ENCODE measurements around the gene HDDC3.
A peak's percentile ranks its signal among the peaks of the same experiment; 100 is the strongest.

The HDDC3 gene

GRCh38 chr15:90953947-90954711 is 21.8 kb upstream of the HDDC3 start:
- no peak for DNase-seq

DNA sequence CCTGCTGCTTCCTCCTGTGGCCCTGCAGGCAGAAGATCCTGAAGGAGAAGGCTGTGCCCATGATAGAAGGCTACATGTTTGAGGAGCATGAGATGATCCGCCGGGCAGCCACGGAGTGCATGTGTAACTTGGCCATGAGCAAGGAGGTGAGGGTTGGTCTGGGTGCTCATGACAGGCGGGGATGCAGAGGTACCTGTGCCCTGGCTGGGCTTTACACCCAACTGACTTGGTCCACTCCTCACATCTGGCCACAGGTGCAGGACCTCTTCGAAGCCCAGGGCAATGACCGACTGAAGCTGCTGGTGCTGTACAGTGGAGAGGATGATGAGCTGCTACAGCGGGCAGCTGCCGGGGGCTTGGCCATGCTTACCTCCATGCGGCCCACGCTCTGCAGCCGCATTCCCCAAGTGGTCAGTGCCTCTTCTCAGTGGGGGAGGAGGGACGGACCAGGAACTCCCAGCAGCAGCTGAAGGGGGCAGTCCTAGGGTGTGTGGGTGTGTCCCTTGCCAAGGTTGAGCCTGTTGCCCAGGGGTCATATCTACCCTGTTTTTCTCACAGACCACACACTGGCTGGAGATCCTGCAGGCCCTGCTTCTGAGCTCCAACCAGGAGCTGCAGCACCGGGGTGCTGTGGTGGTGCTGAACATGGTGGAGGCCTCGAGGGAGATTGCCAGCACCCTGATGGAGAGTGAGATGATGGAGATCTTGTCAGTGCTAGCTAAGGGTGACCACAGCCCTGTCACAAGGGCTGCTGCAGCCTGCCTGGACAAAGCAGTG is 20.7 kb upstream of the HDDC3 start:
- no peak for DNase-seq

DNA sequence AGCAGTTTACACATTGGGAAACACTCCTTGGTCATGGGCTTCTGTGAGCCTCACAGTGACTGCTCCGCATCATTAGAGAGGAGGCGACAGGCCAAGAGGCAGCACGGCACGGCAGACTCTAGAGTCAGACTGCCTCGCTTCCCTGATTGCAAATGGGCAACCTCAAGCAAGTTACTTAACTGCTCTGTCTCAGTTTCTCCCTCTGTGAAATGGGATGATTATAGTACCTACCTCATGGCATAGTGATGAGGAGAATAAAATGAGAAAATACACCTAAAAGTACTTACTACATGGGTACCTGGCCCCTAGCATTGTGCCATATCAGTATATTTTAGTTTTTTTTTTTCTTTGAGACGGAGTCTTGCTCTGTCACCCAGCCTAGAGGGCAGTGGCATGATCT is 18.3 kb upstream of the HDDC3 start:
- no peak for DNase-seq

DNA sequence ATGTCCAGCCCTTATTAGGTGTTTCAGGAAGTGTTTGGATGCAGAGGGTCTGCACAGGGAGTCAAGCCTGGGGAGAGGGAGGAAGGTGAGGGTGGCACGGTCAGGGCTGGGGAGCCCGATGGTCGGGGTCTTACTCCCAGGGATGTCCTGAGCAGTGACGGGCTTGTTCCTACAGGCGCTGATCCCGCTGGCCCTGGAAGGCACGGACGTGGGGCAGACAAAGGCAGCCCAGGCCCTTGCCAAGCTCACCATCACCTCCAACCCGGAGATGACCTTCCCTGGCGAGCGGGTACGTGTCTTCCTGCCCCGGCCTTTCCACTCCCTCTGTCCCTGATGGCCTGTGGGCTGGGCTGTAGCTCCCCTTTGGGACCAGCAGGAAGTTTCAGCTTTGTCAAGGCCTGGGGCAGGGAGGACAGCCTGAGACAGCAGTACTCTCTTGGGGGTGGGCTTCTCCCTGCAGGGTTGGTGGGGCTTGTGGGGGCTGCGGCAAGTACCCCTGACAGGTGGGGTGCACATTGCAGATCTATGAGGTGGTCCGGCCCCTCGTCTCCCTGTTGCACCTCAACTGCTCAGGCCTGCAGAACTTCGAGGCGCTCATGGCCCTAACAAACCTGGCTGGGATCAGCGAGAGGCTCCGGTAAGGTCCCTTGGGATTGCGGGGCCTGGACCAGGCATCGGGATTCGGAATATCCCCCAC is 17.8 kb upstream of the HDDC3 start:
- no peak for DNase-seq

- no peak for DNase-seq
Observed at GRCh38 chr15:90948506-90948905, 16.2 kb upstream of the HDDC3 start.

GRCh38 chr15:90947577-90948357 is 15.4 kb upstream of the HDDC3 start:
- no peak for DNase-seq

DNA sequence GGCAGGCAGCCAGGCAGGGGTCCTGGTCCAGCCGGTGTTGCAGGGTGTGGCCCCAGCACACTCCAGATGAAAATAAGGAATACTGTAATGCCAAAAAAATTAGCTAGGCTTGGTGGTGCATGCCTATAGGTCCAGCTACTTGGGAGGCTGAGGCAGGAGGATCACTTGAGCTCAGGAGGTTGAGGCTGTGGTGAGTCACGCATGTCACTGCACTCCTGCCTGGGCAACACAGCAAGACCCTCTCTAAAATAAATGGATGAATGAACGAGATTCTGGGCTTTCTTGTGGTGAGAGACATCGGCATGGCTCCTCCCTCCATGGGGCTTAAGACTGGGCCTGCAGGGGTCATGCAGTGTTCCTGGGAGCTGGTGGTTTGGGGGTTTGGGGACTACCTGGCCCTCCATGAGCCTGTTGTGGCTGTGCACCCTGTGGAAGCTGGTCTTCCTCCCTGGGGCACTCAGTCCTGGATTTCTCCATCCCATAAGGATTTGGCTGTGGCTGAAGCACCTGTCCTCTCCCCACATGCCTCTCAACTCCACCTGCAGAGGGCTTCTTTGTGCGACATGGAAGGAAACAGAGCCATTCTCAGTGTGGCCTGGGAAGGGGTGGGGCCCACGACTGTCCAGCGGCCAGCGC is 14.7 kb upstream of the HDDC3 start:
- no peak for DNase-seq

DNA sequence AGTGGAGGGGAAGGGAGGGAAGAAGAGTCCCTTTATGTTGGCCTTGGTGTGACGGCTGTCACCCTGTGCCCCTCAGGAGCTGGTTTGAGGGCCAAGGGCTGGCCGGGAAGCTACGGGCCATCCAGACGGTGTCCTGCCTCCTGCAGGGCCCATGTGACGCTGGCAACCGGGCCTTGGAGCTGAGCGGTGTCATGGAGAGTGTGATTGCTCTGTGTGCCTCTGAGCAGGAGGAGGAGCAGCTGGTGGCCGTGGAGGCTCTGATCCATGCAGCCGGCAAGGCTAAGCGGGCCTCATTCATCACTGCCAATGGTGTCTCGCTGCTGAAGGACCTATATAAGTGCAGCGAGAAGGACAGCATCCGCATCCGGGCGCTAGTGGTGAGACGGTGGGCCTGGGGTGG is 14.2 kb upstream of the HDDC3 start:
- DNase-seq: no peak

DNA sequence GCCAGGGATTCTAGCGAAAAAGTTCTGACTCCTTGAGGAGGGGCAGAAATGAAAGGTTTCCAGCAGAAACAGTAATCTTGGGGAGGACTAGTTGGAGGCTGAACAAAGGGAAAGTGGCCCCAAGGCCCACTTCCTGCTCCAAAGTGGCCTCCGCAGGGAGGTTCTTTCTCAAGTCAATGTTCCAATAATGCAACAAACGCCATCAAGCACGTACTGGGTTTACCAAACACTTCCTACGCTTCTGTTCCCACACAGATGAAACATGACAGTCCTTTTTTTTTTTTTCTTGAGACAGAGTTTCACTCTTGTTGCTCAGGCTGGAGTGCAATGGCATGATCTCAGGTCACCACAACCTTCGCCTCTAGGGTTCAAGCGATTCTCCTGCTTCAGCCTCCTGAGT is 12.7 kb upstream of the HDDC3 start:
- no peak for DNase-seq

- DNase-seq: no peak
Observed at GRCh38 chr15:90942354-90943120, 10.2 kb upstream of the HDDC3 start.

DNA sequence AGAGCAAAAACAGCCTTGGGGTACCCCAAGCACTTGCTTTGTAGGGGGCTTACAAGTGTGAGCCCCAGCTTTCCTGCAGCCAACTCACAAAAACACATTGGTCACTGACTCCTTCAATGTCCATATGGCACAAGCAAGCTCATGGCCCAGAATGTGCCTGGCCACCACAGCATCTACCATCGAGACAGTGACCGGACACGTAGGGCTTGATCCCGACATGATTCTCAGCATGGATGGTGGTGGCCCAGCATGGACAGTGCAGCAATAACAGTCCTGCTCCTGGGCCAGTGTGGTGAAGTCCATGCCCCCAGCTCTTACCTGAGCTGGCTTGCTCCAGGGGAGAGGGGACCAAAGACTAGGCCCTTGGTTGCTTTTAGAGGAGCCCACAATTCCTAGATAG is 8.7 kb upstream of the HDDC3 start:
- no peak for DNase-seq

DNA sequence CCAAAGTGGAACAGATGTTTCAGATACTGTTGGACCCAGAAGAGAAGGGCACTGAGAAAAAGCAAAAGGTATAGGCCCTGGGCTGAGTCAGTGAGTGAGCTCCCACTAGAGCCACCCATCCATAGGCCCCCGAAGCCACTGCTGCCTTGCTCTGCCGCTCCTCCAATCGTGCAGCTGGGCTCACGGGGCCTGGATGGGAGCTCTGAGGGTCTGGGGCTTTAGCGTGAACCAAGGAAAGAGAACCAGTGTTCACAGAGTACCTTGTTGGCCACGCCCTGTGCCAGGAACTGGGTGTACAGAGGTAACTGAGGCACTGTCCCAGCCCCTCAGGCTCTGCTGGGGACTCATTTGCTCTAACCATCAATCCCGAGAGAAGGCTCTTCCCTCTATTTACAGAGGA is 7.4 kb upstream of the HDDC3 start:
- DNase-seq: no peak

DNA sequence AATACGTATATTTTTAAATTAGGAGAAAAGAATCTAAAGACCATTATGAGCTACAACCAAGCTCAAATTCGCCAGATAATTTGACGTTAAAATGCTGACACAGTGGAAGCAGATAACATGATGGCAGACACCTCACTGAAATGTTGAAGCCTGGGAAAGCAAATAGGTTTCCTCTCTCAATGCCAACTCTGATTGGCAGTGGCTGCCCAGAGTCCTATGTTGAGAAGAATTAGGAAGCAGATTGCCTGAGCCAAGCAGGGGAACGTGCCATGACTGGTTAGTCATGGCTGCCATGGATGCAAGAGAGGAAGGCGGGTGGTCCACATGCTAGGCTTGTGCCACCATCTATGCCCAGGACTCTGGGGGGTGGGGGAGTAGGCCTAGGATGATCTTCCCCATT is 5.9 kb upstream of the HDDC3 start:
- no peak for DNase-seq

DNA sequence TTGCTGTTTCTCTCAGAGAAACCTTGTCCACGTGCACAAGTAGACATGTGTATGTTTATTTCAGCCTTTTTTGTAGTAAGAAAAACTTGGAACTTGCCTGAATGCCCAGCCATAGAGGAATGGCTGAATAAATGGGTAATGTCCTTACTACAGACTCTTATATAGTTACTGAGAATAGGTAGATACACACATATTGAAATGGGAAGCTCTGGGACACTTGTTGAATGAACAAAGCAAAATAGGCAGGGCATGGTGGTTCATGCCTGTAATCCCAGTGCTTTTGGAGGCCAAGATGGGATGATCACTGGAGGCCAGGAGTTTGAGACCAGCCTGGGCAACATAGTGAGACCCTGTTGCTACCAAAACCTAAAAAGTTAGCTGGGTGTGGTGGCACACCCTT is 4.5 kb upstream of the HDDC3 start:
- DNase-seq: no peak

- peak; percentile 72 for DNase-seq
Observed at GRCh38 chr15:90934949-90935751, 2.8 kb upstream of the HDDC3 start, which contains the start of gene UNC45A. Gene UNC45A, plus strand, starts transcription at chr15:90935285. Its CDS starts 40 bp downstream, at chr15:90935325.

GRCh38 chr15:90934256-90934948 is 2.1 kb upstream of the HDDC3 start:
- DNase-seq: peak; percentile 43

DNA sequence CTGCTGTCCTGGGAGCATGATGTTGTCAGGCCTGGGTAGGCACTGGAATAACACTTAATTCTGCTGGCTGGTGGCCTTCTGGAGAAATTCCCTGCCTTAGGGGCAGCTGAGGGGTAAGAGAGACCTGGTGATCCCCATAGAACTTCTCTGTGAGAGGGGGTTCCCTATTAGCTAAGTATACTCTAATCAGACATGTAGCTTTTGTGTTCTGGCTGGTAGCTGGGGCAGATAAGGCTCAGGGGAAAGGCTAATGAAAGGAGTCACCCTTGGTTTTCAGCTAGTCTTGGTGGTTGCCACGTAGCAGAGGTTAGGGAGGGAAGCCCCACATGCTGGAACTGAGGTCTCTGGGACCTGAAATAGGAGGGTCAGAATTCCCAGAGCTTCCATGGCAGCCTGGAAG is 952 bp upstream of the HDDC3 start:
- DNase-seq: no peak

- no peak for DNase-seq
Observed at GRCh38 chr15:90932660-90932991, 277 bp upstream of the HDDC3 start.

DNA sequence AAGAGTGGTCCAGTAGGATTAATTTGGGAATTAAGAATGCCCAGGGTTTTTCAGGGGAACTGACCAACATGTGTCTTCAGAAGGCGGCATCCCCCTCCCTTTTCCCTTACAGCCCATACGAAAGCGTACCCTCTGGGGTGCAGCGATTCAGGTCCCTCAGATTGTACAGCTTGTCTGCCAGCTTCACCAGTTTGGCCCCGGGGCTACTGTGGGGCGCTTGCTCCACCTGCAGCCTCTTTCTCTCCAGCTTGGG is 848 bp downstream of the HDDC3 start:
- DNase-seq: no peak

- no peak for DNase-seq
Observed at GRCh38 chr15:90930861-90931574, 1.3 kb downstream of the HDDC3 start.
